PC-9 (cell line): Measurements from ENCODE around the gene CCDC191.

Experiments
- EZH2 ChIP-seq: fragments of 200-600 bp; sonication (generic); IDR thresholded peaks from 2 replicates; pipeline ENCODE4 v1.8.0; 2017; ENCODE audit warnings: antibody characterized with exemption, low read depth
- TF ChIP-seq, protein P1 (sequence below): fragments of 200-600 bp; sonication (generic); conservative IDR thresholded peaks from 2 replicates; pipeline ENCODE4 v1.6.1; 2017; ENCODE audit warnings: mixed run types, antibody characterized with exemption, mild to moderate bottlenecking, moderate library complexity

DNA sequence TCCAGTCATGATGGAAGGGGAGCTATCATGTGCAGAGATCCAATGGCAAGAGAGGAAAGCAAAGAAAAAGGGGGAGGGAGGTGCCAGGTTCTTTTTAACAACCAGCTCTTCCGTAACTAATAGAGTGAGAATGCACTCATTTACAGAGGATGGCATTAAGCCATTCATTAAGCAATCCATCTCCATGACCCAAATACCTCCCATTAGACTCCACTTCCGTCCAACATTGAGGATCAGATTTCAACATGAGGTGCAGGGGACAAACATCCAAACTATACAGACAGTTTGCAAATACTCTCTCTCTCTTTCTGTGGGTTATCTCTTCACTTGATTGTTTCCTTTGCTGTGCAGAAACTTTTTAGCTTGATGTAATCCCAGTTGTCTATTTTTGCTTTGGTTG, 87.3 kb downstream of the CCDC191 start:
- TF ChIP-seq, protein P1, sequence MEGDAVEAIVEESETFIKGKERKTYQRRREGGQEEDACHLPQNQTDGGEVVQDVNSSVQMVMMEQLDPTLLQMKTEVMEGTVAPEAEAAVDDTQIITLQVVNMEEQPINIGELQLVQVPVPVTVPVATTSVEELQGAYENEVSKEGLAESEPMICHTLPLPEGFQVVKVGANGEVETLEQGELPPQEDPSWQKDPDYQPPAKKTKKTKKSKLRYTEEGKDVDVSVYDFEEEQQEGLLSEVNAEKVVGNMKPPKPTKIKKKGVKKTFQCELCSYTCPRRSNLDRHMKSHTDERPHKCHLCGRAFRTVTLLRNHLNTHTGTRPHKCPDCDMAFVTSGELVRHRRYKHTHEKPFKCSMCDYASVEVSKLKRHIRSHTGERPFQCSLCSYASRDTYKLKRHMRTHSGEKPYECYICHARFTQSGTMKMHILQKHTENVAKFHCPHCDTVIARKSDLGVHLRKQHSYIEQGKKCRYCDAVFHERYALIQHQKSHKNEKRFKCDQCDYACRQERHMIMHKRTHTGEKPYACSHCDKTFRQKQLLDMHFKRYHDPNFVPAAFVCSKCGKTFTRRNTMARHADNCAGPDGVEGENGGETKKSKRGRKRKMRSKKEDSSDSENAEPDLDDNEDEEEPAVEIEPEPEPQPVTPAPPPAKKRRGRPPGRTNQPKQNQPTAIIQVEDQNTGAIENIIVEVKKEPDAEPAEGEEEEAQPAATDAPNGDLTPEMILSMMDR: no peak
- TF ChIP-seq EZH2: no peak
